H1 (cell line): Measurements from ENCODE around the gene ST6GALNAC3. TPM values are rescaled to one million over a fixed set of nuclear protein-coding genes. Genes with fewer than 3 reads are reported as not detected.

ENCODE experiments used
- CTCF ChIA-PET: fragments of 300-600 bp; sonication (Branson Sonifier 250); formaldehyde crosslinking; loops from one replicate; lab custom pipeline; 2021; ENCODE audit not compliant: partially characterized antibody; lab: Charles Lee
- POLR2A ChIA-PET: fragments of 300-600 bp; sonication (Branson Sonifier 250); formaldehyde crosslinking; loops from one replicate; lab custom pipeline; 2021; ENCODE audit warnings: inconsistent platforms; ENCODE audit not compliant: partially characterized antibody; lab: Charles Lee
- DNase-seq, 2 experiments: peaks; one replicate each; pipeline versions ENCODE4 v3.0.0 to v3.0.0-alpha.2; 2010 to 2022; ENCODE audit warnings: low spot score in 2 of 2, low read depth in 1 of 2, mixed read lengths in 1 of 2
- FAIRE-seq: peaks from 2 replicates; lab custom pipeline; 2011; peaks lifted over from hg19 to GRCh38; lab: Jason Lieb, UNC
- H2AFZ ChIP-seq: 2 replicates; pipeline ENCODE4 v1.8.1; 2012; ENCODE audit warnings: low read length, inconsistent platforms
- H2AK5ac ChIP-seq: 2 replicates; pipeline ENCODE4 v1.6.1; 2013; ENCODE audit warnings: low read depth, low read length
- H2BK120ac ChIP-seq: replicated peaks from 2 replicates; pipeline ENCODE3; 2013; ENCODE audit warnings: low read depth, low read length, inconsistent platforms
- H2BK12ac ChIP-seq: 2 replicates; pipeline ENCODE4 v1.6.1; 2013; ENCODE audit warnings: low read depth, low read length
- H2BK15ac ChIP-seq: 2 replicates; pipeline ENCODE4 v1.6.1; 2013; ENCODE audit warnings: low read length
- H2BK20ac ChIP-seq: 2 replicates; pipeline ENCODE4 v1.6.1; 2013; ENCODE audit warnings: low read length
- H2BK5ac ChIP-seq: 2 replicates; pipeline ENCODE4 v1.6.1; 2013; ENCODE audit warnings: low read depth, low read length
- H3K14ac ChIP-seq: 2 replicates; pipeline ENCODE4 v1.6.1; 2013; ENCODE audit warnings: inconsistent platforms; ENCODE audit not compliant: insufficient read length
- H3K18ac ChIP-seq: 2 replicates; pipeline ENCODE4 v1.6.1; 2013; ENCODE audit warnings: low read length; ENCODE audit errors: extremely low read depth
- H3K23ac ChIP-seq: 2 replicates; pipeline ENCODE4 v1.6.1; 2013; ENCODE audit warnings: inconsistent platforms; ENCODE audit not compliant: insufficient read length
- H3K23me2 ChIP-seq: 2 replicates; pipeline ENCODE4 v1.6.1; 2013; ENCODE audit warnings: low read depth, low read length
- H3K27ac ChIP-seq: 2 replicates; pipeline ENCODE4 v1.6.1; 2011; ENCODE audit warnings: low read depth, low read length, inconsistent platforms
- H3K27me3 ChIP-seq, 4 experiments: replicated peaks in 1 of 4; 1 replicate in 1 of 4; 2 replicates in 3 of 4; pipeline versions ENCODE4 v1.6.1 to v1.8.1; 2011 to 2013; ENCODE audit warnings: low read length in 3 of 4, mild to moderate bottlenecking in 3 of 4, inconsistent platforms in 2 of 4, mixed read lengths in 2 of 4, moderate library complexity in 1 of 4; ENCODE audit not compliant: control insufficient read depth in 3 of 4, insufficient read depth in 3 of 4; ENCODE audit errors: extremely low read depth in 1 of 4
- H3K36me3 ChIP-seq, 4 experiments: 2 replicates each; pipeline versions ENCODE4 v1.6.1 to v1.8.1; 2011 to 2013; ENCODE audit warnings: mild to moderate bottlenecking in 4 of 4, low read length in 3 of 4, moderate library complexity in 2 of 4, control low read depth in 1 of 4, inconsistent platforms in 1 of 4; ENCODE audit not compliant: insufficient read depth in 4 of 4, control insufficient read depth in 2 of 4
- H3K4ac ChIP-seq: replicated peaks from 2 replicates; pipeline ENCODE3; 2013; ENCODE audit warnings: low read length, low read depth, mixed read lengths, inconsistent platforms; ENCODE audit not compliant: insufficient read length
- H3K4me1 ChIP-seq, 4 experiments: replicated peaks in 1 of 4; 1 replicate in 1 of 4; 2 replicates in 3 of 4; pipeline versions ENCODE4 v1.6.1 to v1.8.1; 2011 to 2013; ENCODE audit warnings: low read length in 3 of 4, inconsistent platforms in 2 of 4, mixed read lengths in 1 of 4; ENCODE audit not compliant: insufficient read depth in 4 of 4, control insufficient read depth in 3 of 4
- H3K4me2 ChIP-seq, 2 experiments: 2 replicates each; pipeline versions ENCODE4 v1.6.1 to v1.8.1; 2011 to 2013; ENCODE audit warnings: low read depth in 2 of 2, low read length in 2 of 2, control low read depth in 1 of 2, inconsistent platforms in 1 of 2, mild to moderate bottlenecking in 1 of 2; ENCODE audit not compliant: insufficient read depth in 1 of 2
- H3K4me3 ChIP-seq, 4 experiments: fragments of 200-600, 300-600 bp in 1 of 4; sonication (generic), shearing (Covaris generic), sonication (Bioruptor Twin) in 1 of 4; 2 replicates each; pipeline versions ENCODE4 v1.5.1 to v1.8.1; 2011 to 2016; ENCODE audit warnings: low read length in 4 of 4, low read depth in 3 of 4, control low read depth in 2 of 4, inconsistent platforms in 2 of 4, mild to moderate bottlenecking in 2 of 4, mixed read lengths in 1 of 4, moderate library complexity in 1 of 4; ENCODE audit not compliant: insufficient read depth in 2 of 4; ENCODE audit errors: extremely low read depth in 1 of 4
- H3K56ac ChIP-seq: replicated peaks from 2 replicates; pipeline ENCODE3; 2013; ENCODE audit warnings: low read depth, mild to moderate bottlenecking, mixed read lengths, low read length, inconsistent platforms; ENCODE audit not compliant: insufficient read length
- H3K79me1 ChIP-seq: 2 replicates; pipeline ENCODE4 v1.6.1; 2013; ENCODE audit warnings: low read depth, low read length, control low read depth
- H3K79me2 ChIP-seq, 2 experiments: 2 replicates each; pipeline versions ENCODE4 v1.6.1 to v1.8.1; 2012 to 2013; ENCODE audit warnings: low read length in 2 of 2, mild to moderate bottlenecking in 2 of 2, inconsistent platforms in 1 of 2; ENCODE audit not compliant: insufficient read depth in 2 of 2, control insufficient read depth in 1 of 2
- H3K9ac ChIP-seq, 4 experiments: replicated peaks in 1 of 4; 1 replicate in 1 of 4; 2 replicates in 3 of 4; pipeline versions ENCODE4 v1.6.1 to v1.8.1; 2011 to 2013; ENCODE audit warnings: low read depth in 3 of 4, low read length in 3 of 4, control low read depth in 2 of 4, mild to moderate bottlenecking in 2 of 4, moderate library complexity in 2 of 4, inconsistent platforms in 1 of 4; ENCODE audit errors: extremely low read depth in 1 of 4
- H3K9me3 ChIP-seq, 2 experiments: 2 replicates each; pipeline versions ENCODE4 v1.6.1 to v1.8.1; 2012 to 2013; ENCODE audit warnings: mild to moderate bottlenecking in 2 of 2, moderate library complexity in 2 of 2, control low read depth in 1 of 2, inconsistent platforms in 1 of 2, low read depth in 1 of 2, low read length in 1 of 2, mixed read lengths in 1 of 2; ENCODE audit not compliant: insufficient read depth in 2 of 2
- H4K20me1 ChIP-seq, 2 experiments: replicated peaks in 1 of 2; 2 replicates each; pipeline versions ENCODE3 to v1.8.1; 2011 to 2013; ENCODE audit warnings: inconsistent platforms in 2 of 2, low read length in 2 of 2, mild to moderate bottlenecking in 1 of 2; ENCODE audit not compliant: insufficient read depth in 2 of 2, control insufficient read depth in 1 of 2
- H4K5ac ChIP-seq: 2 replicates; pipeline ENCODE4 v1.6.1; 2013; ENCODE audit warnings: low read length, low read depth, mixed read lengths, inconsistent platforms; ENCODE audit not compliant: insufficient read length
- H4K8ac ChIP-seq: 2 replicates; pipeline ENCODE4 v1.8.0; 2013; ENCODE audit warnings: mild to moderate bottlenecking, moderate library complexity, low read length, inconsistent platforms; ENCODE audit not compliant: insufficient read depth; ENCODE audit errors: extremely low read depth
- H4K91ac ChIP-seq: replicated peaks from 2 replicates; pipeline ENCODE3; 2013; ENCODE audit warnings: low read length, mixed read lengths, inconsistent platforms; ENCODE audit not compliant: insufficient read length
- BCL11A ChIP-seq, 2 experiments: IDR thresholded peaks; one replicate each; pipeline ENCODE4 v1.6.1; 2011; ENCODE audit warnings: low read depth in 2 of 2, low read length in 2 of 2, mild to moderate bottlenecking in 2 of 2
- CBX5 ChIP-seq: fragments of 300-800, 300-1000 bp; sonication (generic); IDR thresholded peaks from 2 replicates; pipeline ENCODE4 v1.7.1; 2016; ENCODE audit warnings: antibody characterized with exemption, low read length, low read depth
- CEBPB ChIP-seq: IDR thresholded peaks from 2 replicates; pipeline ENCODE4 v1.6.1; 2012; ENCODE audit warnings: low read depth, low read length
- GTF2F1 ChIP-seq: IDR thresholded peaks from 2 replicates; pipeline ENCODE4 v1.6.1; 2012; ENCODE audit warnings: low read depth, low read length, improper control_type of control experiment, borderline replicate concordance
- HDAC6 ChIP-seq: IDR thresholded peaks from one replicate; pipeline ENCODE4 v1.7.1; 2012; ENCODE audit warnings: low read depth, mild to moderate bottlenecking, inconsistent platforms, low read length, moderate library complexity
- RAD21 ChIP-seq, 2 experiments: IDR thresholded peaks in 1 of 2; conservative IDR thresholded peaks in 1 of 2; 2 replicates each; pipeline ENCODE4 v1.6.1; 2011; ENCODE audit warnings: low read depth in 2 of 2, low read length in 2 of 2, improper control_type of control experiment in 1 of 2, inconsistent platforms in 1 of 2, mild to moderate bottlenecking in 1 of 2, moderate library complexity in 1 of 2
- RNF2 ChIP-seq: fragments of 200-900, 300-1000 bp; sonication (generic); IDR thresholded peaks from 2 replicates; pipeline ENCODE4 v1.7.1; 2016; ENCODE audit warnings: borderline replicate concordance, low read depth, mild to moderate bottlenecking, antibody characterized with exemption, low read length; ENCODE audit not compliant: poor library complexity, severe bottlenecking; ENCODE audit errors: missing control alignments
- SIN3A ChIP-seq, 2 experiments: IDR thresholded peaks in 1 of 2; conservative IDR thresholded peaks in 1 of 2; 2 replicates each; pipeline ENCODE4 v1.6.1; 2011 to 2012; ENCODE audit warnings: low read length in 2 of 2, improper control_type of control experiment in 1 of 2, low read depth in 1 of 2, mild to moderate bottlenecking in 1 of 2
- SP1 ChIP-seq: IDR thresholded peaks from 2 replicates; pipeline ENCODE4 v1.6.1; 2011; ENCODE audit warnings: low read depth, low read length
- SP2 ChIP-seq: IDR thresholded peaks from 2 replicates; pipeline ENCODE4 v1.6.1; 2012; ENCODE audit warnings: mild to moderate bottlenecking, low read length, inconsistent platforms
- TAF1 ChIP-seq: IDR thresholded peaks from 2 replicates; pipeline ENCODE4 v1.6.1; 2011; ENCODE audit warnings: mild to moderate bottlenecking, low read depth, low read length
- USF2 ChIP-seq: IDR thresholded peaks from 2 replicates; pipeline ENCODE4 v1.6.1; 2011; ENCODE audit warnings: low read length, improper control_type of control experiment
- YY1 ChIP-seq: IDR thresholded peaks from 2 replicates; pipeline ENCODE4 v1.6.1; 2011; ENCODE audit warnings: low read depth, mild to moderate bottlenecking, low read length
- WGBS, 2 experiments: shearing (Covaris generic) in 1 of 2; methylation state at CpG; one replicate each; pipeline versions ENCODE4 v1.1.6 to v1.1.7; 2013 to 2015; ENCODE audit warnings: low lambda C conversion rate in 2 of 2, mixed read lengths in 2 of 2, inconsistent platforms in 1 of 2, low coverage in 1 of 2, missing lambda C conversion rate in 1 of 2; ENCODE audit not compliant: insufficient replicate concordance in 2 of 2, insufficient coverage in 1 of 2, insufficient read length in 1 of 2; ENCODE audit errors: extremely low coverage in 1 of 2, missing lambda C conversion rate in 1 of 2; 5-methylcytosine and 5-hydroxymethylcytosine counted together
- polyA plus RNA-seq, 7 experiments: library from polyadenylated mRNA; depleted of rRNA in 3 of 7; stranded (reverse) in 5 of 7; unstranded in 2 of 7; fragments of >200 nt in 5 of 7; fragments of 200-250 nt in 2 of 7; gene quantifications; 1 replicate in 5 of 7; 2 replicates in 1 of 7; 4 replicates in 1 of 7; pipeline versions ENCODE4 v1.2.1 to v1.2.3, GENCODE V29; 2011 to 2013; ENCODE audit warnings: missing spikeins in 2 of 7, mixed read lengths in 2 of 7
- total RNA-seq: library from RNA; stranded (reverse); fragmentation: NEBNext Ultra II Directional; extraction: Animal tissue kit (Norgen Biotek cat#: 25700); gene quantifications from 2 replicates; pipeline ENCODE4 v1.2.1, GENCODE V29; 2021

Gene ST6GALNAC3
- total and polyA plus RNA-seq, 2 of the 8 experiments (the other 6 are each of a cell fraction or from before 2014, with no cell fraction given): 4.9 to 19.0 TPM

GRCh38 chr1:76278711-76279100, 204.2 kb downstream of the ST6GALNAC3 start:
- ChIA-PET POLR2A (no interaction called here), CTCF (no interaction called here)
- no peak overlapping the region for H3K27ac ChIP-seq
- H4K91ac ChIP-seq: no peak overlapping the region
- no peaks in the 10 kb centered on the region for H3K79me1 ChIP-seq
- H4K5ac ChIP-seq: no peak overlapping the region
- TF ChIP-seq BCL11A (IDR thresholded peaks at IDR 0.05; ENCODE audit: low read depth in 2 of 2, low read length in 2 of 2) (no peak), RAD21 (IDR thresholded peaks at IDR 0.05 in 1 of 2, conservative IDR thresholded peaks at IDR 0.05 in 1 of 2; ENCODE audit: low read depth in 2 of 2, low read length in 2 of 2) (no peak), GTF2F1 (no peak), USF2 (no peak), SP2 (no peak), SIN3A (conservative IDR thresholded peaks at IDR 0.05 in 1 of 2, IDR thresholded peaks at IDR 0.05 in 1 of 2; ENCODE audit: low read depth in 1 of 2, low read length in 2 of 2) (no peak), SP1 (no peak), YY1 (no peak), TAF1 (no peak), CBX5 (no peak), HDAC6 (no peak), RNF2 (no peak), CEBPB (no peak)
- no peak overlapping the region for H3K4me2 ChIP-seq
- H3K9ac ChIP-seq: no peak overlapping the region
- H3K9me3 ChIP-seq: no peaks in the 10 kb centered on the region
- H3K18ac ChIP-seq: no peak overlapping the region
- H4K8ac ChIP-seq: no peak overlapping the region; the same call in 1 of the 2 replicates
- no peak overlapping the region for H3K23ac ChIP-seq
- DNase-seq (no peak), FAIRE-seq (no peak)
- H2BK5ac ChIP-seq: no peak overlapping the region
- no peak overlapping the region for H3K4me3 ChIP-seq
- H2AK5ac ChIP-seq: no peak overlapping the region
- H4K20me1 ChIP-seq: peaks cover 0 to 2% of the 10 kb centered on the region in 2 experiments
- 91% methylated on average over 7 of the region's 7 CpGs; no CpG with 5 or more reads in 1 of the 2 experiments for WGBS, 2 experiments
- no peaks in the 10 kb centered on the region for H3K23me2 ChIP-seq
- H3K4me1 ChIP-seq: no peaks in the 10 kb centered on the region
- H3K36me3 ChIP-seq: 0 out of 8 replicates have a peak, but pooled peaks cover 0 to 2% (median 0%) of the 10 kb centered on the region in 4 experiments
- no peaks in the 10 kb centered on the region for H3K79me2 ChIP-seq
- no peak overlapping the region for H3K56ac ChIP-seq
- no peak overlapping the region for H3K14ac ChIP-seq
- no peaks in the 10 kb centered on the region for H3K27me3 ChIP-seq
- H2AFZ ChIP-seq: no peak overlapping the region
- H2BK20ac ChIP-seq: no peak overlapping the region
- H2BK12ac ChIP-seq: no peak overlapping the region
- H2BK15ac ChIP-seq: no peak overlapping the region
- no peak overlapping the region for H2BK120ac ChIP-seq
- H3K4ac ChIP-seq: no peak overlapping the region
